Lower lobe of right lung (tissue), 2 donors: Measurements from ENCODE around the gene CNDP1. TPM values are rescaled to one million over a fixed set of nuclear protein-coding genes. Genes with fewer than 3 reads are reported as not detected.

ENCODE experiments used
- ATAC-seq, 2 donors: fragments of 200-7000 bp; cut with Tn5 transposase; one replicate each; pipeline ENCODE4 v1.9.1; 2020 to 2022; ENCODE audit warnings: mild to moderate bottlenecking in 2 of 2, moderate library complexity in 2 of 2
- DNase-seq: peaks from one replicate; pipeline ENCODE4 v3.0.0-alpha.2; 2020
- H3K27ac ChIP-seq: fragments of 200-600 bp; one replicate; pipeline ENCODE4 v1.8.0; 2022
- H3K27me3 ChIP-seq: fragments of 200-600 bp; one replicate; pipeline ENCODE4 v1.8.0; 2022; ENCODE audit warnings: low read depth
- H3K36me3 ChIP-seq: fragments of 200-600 bp; one replicate; pipeline ENCODE4 v1.8.0; 2022; ENCODE audit warnings: mild to moderate bottlenecking
- H3K4me1 ChIP-seq: fragments of 200-600 bp; one replicate; pipeline ENCODE4 v1.8.0; 2022
- H3K4me3 ChIP-seq: fragments of 200-600 bp; one replicate; pipeline ENCODE4 v1.8.0; 2022; ENCODE audit warnings: mild to moderate bottlenecking
- H3K9me3 ChIP-seq: fragments of 200-600 bp; one replicate; pipeline ENCODE4 v1.8.0; 2022
- intact Hi-C: fragments of 100-400 bp; cut with DNase I; formaldehyde crosslinking; loops from one replicate; pipeline ENCODE4 v1.11.0; 2022
- total RNA-seq: library from RNA; stranded (reverse); fragmentation: NEBNext Ultra II Directional; extraction: Animal tissue kit (Norgen Biotek cat#: 25700); gene quantifications from one replicate; pipeline ENCODE4 v1.2.1, GENCODE V29; 2021
- TF ChIP-seq, protein P1 (sequence below): fragments of 200-600 bp; IDR thresholded peaks from one replicate; pipeline ENCODE4 v1.8.0; 2022; ENCODE audit warnings: antibody characterized with exemption, mild to moderate bottlenecking
- donor health status: DM: no; HTN: yes; CAD: no; lungs with severe emphysema.

CNDP1 gene
- total RNA-seq, 1 donor from 2014 or later: not detected

DNA sequence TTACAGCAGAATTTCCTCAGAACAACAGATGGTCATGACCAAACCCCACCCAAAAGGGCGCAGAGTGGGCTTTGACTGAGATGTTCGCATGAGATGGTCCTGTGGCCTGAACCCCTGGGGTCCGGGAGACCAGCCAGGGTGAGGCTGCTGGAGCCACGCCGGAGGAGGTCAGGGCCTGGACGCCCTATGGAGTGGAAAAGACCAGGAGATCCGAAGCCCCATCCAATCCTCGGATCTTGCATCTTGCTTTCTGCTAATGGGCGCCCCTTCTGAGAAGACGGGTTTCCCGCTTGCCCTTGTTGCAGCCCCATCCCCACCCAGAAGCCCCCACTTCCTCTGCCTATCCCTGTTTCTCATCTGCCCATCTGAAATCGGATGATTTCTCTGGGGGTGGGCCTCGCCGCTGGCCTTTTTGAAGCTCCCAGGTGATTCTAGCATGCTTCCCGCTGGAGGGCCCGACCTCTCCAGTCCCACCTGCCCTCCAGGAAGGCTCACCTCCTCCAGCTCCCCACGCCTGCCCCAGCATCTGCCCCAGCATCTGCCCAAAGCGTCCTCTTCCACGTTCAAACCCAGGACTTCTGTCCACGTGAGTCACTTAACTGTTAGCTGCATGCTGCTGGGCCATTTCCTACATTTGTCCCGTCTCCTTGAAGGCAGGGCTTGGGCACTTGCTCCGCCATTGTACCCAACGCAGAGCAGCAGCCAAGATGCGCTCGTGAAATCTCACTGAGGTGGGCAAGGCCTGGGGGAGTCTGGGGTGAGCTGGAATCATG lies 4.3 kb upstream of the CNDP1 start:
- ATAC-seq (no peak), DNase-seq (no peak)
- Histone ChIP-seq H3K27ac (no peak overlapping the region), H3K4me1 (no peaks in the 10 kb centered on the region), H3K36me3 (no peaks in the 10 kb centered on the region), H3K4me3 (no peak overlapping the region), H3K27me3 (no peaks in the 10 kb centered on the region), H3K9me3 (no peaks in the 10 kb centered on the region)
- TF ChIP-seq, protein P1, sequence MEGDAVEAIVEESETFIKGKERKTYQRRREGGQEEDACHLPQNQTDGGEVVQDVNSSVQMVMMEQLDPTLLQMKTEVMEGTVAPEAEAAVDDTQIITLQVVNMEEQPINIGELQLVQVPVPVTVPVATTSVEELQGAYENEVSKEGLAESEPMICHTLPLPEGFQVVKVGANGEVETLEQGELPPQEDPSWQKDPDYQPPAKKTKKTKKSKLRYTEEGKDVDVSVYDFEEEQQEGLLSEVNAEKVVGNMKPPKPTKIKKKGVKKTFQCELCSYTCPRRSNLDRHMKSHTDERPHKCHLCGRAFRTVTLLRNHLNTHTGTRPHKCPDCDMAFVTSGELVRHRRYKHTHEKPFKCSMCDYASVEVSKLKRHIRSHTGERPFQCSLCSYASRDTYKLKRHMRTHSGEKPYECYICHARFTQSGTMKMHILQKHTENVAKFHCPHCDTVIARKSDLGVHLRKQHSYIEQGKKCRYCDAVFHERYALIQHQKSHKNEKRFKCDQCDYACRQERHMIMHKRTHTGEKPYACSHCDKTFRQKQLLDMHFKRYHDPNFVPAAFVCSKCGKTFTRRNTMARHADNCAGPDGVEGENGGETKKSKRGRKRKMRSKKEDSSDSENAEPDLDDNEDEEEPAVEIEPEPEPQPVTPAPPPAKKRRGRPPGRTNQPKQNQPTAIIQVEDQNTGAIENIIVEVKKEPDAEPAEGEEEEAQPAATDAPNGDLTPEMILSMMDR: no peak
- intact Hi-C loops: no loop called here

DNA sequence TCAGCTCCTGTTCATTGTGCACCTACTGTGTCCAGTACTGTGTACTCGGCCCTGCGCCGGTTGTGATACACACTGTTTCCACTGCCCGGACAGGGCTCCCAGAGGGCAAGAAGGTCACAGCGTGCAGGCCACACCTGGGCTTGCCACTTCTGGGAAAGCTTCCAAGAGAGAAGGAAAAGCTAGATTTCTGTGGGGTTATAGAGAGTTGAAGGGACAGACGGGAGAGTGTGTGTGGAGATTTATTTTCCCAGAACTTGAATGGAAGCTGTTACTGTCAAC lies 3.8 kb upstream of the CNDP1 start:
- ATAC-seq (no peak), DNase-seq (no peak)
- Histone ChIP-seq H3K4me3 (no peak overlapping the region), H3K27ac (no peak overlapping the region), H3K9me3 (no peaks in the 10 kb centered on the region), H3K36me3 (no peaks in the 10 kb centered on the region), H3K27me3 (no peaks in the 10 kb centered on the region), H3K4me1 (no peaks in the 10 kb centered on the region)
- TF ChIP-seq, protein P1: no peak
- intact Hi-C loops: no loop called here

DNA sequence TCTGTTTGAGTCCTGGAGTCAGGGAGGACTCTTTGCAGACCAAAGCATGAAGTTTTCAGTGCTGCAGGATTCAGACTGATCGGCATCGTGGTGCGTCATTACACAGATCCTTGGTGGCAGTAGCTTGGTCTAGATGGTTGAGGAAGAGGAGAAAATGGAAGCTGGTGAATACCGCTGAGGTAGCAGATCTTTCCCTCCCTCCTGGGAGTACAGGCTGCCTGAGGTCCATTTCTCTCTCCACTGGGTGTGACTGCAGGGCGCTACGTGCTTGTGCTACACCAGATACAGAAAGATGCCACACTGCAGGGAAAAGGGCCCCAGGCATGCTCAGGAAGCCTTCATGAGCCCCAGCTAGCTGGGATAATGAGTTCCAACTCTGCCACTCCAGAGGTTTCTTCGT lies 3.3 kb upstream of the CNDP1 start:
- TF ChIP-seq, protein P1: no peak
- DNase-seq (no peak), ATAC-seq (no peak)
- no peak overlapping the region for H3K4me3 ChIP-seq
- no peaks in the 10 kb centered on the region for H3K36me3 ChIP-seq
- H3K27ac ChIP-seq: no peak overlapping the region
- no peaks in the 10 kb centered on the region for H3K27me3 ChIP-seq
- intact Hi-C loops: no loop called here
- H3K9me3 ChIP-seq: no peaks in the 10 kb centered on the region
- H3K4me1 ChIP-seq: no peaks in the 10 kb centered on the region

DNA sequence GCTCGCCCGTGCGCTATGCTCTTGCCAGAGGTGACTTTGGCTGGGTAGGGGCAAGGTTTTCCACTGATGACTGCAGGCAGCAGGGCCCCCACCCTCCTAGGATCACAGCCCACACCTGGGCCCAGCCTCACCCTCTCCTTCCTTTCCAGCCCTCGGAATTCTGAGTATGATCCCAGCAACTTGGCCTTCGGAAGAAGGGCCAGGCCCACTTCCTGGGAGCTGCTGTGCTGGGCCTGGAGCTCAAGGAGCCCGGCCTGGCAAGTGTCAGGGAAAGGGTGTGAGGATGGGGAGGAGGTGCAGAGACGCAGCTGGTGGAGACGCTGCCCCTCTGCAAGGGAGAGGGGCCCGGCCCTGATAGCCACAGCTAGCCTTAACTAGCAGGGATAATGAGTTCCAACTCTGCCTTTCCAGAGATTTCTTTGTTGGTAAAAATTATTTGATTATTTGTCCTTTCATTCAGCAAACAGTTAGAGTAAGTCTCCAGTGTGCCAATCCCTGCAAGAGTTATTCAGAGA lies 1.7 kb upstream of the CNDP1 start:
- Histone ChIP-seq H3K4me1 (no peaks in the 10 kb centered on the region), H3K4me3 (no peak overlapping the region), H3K27ac (no peak overlapping the region), H3K27me3 (no peaks in the 10 kb centered on the region), H3K9me3 (no peaks in the 10 kb centered on the region), H3K36me3 (no peaks in the 10 kb centered on the region)
- ATAC-seq (no peak), DNase-seq (no peak)
- TF ChIP-seq, protein P1: no peak
- intact Hi-C loops: no loop called here

DNA sequence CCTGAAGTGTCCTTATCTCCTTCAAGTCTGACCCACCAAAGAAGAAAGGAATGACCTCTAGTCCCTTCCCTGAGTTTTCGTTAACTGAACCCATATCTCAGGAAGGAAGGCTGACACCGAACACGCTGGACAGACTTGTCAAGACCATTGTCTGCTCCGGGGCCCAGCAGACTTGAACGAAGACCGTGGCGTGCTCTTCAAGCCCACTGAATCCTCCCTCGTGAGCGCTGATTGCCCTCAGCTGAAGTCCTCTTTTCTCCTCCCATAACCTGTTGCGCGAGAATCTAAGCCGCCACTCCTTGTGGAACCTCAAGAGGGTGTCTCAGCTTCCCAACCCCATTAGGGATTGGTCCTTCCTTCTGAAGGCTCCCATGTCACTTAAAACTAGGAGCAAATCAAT lies 634 bp upstream of the CNDP1 start:
- no peaks in the 10 kb centered on the region for H3K27me3 ChIP-seq
- no peaks in the 10 kb centered on the region for H3K4me1 ChIP-seq
- TF ChIP-seq, protein P1: no peak
- no peak for DNase-seq
- no peak overlapping the region for H3K4me3 ChIP-seq
- H3K27ac ChIP-seq: no peak overlapping the region
- ATAC-seq: no peak
- intact Hi-C loops: no loop called here
- H3K36me3 ChIP-seq: no peaks in the 10 kb centered on the region
- H3K9me3 ChIP-seq: no peaks in the 10 kb centered on the region
